GM21515 (cell line): Measurements from ENCODE around the gene NAV2.

ENCODE experiments used
- ATAC-seq: cut with Tn5 transposase; IDR thresholded peaks from one replicate; pipeline ENCODE4 v1.9.1; 2021; ENCODE audit not compliant: unreplicated experiment

NAV2 gene

DNA sequence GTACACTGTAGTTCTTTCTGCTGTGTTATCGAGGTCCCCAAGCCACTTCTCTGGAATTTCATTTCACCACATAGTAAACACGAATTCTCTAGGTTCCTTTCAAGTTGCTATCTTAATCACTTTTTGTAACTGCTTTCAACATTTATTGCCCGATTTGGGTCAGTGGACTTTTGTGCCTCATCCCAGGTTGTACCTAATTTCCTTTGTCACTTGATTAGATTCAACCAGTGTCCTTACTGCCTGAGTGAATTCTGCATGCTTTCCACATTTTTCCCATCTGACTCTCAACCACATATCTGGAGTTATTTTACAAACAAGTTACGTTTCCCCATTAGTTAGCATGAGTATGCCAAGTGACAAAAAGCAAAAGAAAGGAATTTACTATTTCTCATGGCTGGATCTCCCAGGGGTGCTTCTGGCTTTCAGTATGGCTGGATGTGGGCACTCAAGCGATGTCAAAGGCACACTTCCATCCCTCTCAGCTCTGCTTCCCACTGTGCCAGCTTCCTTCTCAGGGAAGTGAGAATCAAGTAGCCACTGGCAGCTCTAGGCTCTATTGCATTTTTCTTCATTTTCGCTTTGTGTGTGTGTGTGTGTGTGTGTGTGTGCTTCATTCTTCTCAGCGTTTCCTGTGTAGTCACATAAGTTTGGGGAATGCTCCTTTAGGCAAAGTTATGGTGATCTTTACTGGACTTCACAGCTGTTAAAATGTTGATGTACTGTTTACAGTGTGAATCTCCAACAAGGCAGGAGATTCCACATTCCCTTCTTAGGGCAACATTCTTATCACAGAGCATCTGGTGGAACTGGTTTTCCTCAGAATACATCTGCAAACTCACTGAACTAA is 318.7 kb downstream of the NAV2 start:
- no peak for ATAC-seq

DNA sequence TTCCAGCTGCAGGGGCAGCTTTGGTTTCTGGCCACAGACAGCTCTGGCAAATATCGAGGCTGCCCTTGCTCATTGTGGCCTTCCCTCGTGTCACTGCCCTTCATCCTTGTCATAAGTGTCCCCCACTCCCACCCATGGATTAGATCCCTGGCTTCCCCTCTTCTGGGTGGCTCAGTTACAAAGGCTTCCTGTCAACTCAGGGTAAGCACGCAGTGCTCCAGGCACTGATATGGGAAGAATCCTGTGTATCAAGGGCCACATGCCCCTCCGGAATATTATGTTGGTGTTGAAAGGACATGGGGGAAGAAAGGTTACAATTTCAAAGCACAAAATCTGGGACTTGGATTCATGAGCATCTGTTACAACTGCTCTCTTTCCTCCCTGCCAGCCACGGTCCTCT is 319.5 kb downstream of the NAV2 start:
- no peak for ATAC-seq

DNA sequence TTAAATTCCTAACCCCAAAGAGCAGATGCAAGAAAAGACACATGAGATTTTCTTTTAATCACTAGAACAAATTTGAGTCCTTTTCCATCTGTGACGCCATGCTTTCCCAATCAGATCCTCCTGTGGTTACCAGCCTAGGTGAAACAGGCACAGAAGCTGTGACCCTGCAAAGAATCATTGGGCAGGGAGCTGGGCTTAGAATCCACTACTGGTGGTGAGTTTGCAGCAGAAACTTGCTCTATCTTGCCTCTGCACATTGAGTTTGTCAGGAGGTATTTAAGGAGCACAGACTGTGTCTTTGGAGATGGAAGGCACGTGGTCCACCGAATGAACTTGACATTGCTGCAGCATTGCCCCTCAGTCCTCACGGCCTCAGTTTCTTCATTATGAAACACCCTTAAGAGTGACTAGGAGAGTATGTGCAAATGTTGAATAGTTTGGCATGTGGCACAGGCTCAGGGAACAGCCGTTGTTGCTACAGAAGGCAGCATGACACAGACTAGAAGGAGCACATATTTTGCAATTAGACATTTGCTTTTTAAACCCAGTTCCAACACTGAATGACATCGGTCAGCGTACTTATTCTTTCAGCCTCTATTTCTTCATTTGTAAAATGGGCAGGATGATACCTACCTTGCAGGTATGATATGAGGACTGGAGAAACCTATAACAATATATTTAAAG is 320.1 kb downstream of the NAV2 start:
- ATAC-seq, result no peak

DNA sequence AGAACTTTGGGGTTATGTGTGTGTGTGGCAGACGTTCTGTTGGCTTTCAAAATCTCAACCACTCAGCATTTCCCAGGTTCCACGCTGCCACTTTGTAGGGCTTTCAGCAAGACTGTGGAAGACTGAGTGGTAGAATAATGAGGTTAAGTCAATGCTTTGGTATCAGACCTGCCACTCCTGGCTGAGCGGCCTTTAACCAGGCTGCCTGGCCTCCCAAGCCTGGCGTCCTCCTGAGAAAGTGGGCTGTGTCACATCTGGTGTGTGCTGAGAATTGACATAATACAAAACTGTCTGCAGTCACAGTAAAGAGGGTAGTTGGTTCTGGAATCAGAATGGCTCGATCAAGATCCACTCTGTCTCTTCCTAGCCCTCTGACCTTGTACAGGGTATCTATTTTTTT is 321.2 kb downstream of the NAV2 start:
- ATAC-seq, result no peak

DNA sequence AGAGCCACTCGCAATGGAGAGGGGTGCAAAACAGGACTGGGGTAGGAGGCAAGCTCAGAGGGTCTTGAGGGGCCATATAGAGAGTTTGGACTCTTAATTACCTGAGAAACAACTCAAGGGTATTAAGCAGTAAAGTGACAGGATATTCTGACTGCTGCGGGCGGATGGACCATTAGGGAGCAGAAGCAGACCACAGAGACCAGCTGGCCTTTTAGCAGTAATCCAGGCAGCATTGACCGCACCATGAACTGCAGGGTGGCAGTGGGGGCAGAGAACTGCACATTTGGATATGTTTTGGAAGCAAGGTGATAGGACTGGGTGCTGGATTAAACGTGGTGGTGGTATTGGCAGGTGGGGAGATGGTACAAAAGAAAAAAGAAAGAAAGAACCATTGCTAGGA is 322.3 kb downstream of the NAV2 start:
- no peak for ATAC-seq

DNA sequence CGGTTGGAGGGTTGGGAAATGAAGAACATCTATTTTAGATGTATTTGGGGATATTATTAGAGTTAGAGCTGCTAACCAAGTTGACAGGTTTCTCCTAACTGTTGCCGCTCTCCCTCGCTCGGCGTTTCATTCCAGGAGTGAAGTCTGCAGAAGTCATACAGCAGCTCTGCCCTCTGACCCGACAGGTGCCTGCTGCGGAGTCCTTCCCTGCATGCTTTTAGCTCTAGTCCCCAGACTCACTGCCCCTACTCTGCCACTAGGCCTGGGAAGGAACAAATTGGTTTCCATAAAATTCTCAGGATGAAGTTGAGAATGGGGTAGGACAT is 322.7 kb downstream of the NAV2 start:
- no peak for ATAC-seq

DNA sequence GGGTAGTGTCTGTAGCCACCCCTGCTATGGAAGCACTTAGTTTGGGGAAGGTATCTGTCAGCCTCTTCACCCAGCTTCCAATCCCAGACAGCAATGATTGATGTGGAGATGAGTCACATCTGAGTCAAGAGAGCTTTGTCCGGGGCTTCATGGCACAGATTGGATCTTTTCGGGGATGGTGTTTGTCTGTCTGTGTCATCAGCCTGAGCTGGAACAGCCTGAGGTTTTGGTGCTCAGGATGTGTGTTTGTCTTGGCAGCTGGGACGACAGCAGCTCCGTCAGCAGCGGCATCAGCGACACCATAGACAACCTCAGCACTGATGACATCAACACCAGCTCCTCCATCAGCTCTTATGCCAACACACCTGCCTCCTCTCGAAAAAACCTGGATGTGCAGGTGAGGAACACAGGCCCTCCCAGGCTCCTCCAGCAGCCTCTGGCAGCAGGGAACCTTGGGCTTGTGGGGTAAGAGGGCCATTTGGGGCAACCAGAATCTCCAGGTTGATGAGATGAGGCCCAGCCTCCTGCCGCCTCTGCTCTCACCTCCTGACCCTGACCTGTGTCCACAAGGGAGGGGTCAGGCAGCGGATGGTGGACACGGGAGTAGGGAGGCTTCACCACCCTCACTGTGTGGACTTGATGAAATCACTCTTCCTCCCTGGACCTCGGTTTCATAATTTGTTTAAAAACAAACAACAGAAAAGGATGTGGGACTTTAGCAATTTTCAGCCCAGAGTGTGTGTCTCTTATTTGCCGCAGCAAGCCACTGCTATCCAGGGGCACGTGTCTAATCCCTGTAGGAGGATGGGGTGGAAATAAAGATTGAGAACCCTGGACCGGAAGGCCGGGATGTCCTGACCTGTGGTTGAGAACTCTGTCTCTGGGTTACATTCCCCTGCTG is 323.3 kb downstream of the NAV2 start:
- no peak for ATAC-seq

DNA sequence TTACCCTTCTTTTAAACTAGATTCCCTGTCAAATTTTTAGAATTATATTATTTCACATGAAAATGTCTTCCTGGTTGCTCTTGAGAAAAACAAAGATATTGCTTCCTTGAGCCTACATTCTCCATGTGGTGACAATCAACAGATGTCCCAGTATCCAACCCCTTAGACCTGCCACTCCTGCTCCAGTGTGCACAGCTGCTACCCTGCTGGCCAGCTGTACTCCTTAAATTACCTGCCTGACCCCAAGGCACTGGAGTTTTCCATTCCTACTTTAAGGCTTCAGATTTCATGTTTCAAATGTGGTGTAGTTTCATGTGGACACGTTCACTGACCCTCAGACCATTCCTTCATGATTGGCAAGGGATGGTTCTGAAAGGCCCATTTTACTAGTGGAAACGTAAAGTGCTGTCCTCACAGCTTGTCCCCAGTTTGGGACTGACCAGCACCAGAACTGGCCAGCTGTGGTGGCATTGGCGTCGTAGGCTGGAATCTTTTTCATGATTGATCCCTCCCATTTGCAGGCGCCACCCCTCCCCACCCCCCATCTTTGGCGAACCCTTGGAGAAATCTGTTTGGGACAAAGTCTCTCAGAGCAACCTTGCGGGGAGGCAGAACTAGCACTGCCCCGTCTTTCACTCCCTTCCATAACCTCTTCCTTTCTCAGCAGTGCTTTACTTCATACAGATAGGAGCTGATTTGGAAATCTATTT is 324.1 kb downstream of the NAV2 start:
- ATAC-seq, result no peak

DNA sequence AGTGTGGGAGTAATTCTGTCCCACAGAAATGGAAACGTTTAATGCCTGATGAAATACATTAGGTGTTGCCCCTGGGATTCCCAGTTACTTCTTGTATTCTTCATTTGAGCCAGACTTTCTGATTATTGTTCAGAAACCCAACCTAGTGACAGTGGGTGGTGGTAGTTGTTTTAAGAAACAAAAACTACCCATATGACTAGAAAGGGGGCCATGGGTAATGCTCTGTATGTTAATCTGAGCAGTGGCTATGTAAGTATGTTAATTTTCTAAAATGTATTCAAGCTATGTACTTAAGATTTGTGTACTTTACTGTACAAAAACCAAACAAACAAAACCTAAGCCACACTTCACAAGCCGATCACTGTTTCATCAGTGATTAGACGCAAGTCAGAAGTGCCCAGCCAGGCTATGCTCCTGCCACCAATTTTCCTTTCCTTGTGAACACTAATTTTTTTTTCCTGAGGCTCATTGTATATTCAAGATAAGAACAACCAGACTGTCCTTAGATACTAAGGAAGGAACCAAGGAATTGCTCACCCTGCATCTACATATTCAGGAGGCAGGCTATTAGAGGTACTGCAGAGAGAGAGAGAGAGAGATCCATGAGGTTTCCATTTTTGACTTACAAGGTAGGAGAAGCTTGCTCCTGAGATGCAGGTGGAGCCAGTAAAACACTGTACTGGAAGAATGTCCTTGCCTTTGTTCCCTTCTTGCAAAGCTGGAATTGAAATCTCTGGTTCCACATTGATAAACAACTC is 324.9 kb downstream of the NAV2 start:
- ATAC-seq, result no peak

DNA sequence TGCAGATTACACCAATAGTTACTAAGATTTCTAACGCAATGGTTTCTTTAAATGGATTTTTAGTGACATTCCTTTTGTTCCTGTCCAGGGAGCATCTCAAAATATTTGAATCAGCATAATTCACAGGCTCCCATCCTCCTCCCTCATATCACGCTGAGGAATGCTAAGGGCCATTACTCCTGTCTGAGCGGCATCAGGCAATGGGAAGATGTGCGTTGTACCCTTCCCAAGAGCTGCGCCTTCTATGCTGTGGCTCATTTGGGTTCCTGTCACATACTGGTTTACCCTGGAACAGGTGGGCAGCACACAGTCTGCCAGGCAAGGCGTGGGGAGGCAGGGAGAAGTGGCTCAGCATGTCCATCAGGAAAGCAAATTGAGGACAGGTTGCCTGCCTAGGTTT is 325.8 kb downstream of the NAV2 start:
- ATAC-seq, result no peak

DNA sequence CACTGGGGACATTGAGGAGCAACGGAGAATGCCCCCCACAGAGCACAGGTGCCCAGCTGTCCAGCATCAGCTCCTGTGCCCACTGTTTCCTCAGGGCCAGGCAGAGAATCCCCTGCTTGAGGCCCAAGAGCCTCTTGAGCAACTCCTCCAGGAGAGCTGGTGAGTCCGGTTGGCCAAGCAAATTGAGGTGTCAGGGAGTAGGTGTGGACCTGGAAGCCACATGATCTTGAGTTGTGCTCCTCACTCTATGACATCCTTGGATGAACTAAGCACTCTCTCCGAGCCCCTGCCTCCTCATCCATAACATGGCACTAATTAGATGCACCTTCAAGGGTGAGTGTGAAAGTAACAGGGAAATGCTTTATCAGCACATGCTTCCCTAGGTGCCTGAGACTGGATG is 326.3 kb downstream of the NAV2 start:
- ATAC-seq, result no peak

DNA sequence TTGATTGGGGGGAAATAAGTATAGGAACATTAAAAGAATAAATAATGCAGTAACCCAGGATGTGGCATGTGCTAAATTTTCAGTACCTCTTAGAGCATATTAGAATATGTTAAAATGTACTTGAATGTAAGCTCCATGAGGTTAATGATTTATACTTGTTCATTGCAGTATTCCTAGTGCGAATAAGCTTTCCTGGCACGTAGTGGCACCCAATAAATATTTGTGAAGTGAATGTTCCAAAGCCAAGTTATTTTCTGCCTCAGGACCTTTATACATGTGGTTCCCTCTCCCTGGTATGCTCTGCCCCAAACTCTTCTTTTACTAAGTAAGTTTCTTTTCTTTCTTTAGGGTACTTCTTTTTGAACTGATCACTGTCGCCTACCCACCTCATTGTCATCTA is 328.9 kb downstream of the NAV2 start:
- no peak for ATAC-seq

DNA sequence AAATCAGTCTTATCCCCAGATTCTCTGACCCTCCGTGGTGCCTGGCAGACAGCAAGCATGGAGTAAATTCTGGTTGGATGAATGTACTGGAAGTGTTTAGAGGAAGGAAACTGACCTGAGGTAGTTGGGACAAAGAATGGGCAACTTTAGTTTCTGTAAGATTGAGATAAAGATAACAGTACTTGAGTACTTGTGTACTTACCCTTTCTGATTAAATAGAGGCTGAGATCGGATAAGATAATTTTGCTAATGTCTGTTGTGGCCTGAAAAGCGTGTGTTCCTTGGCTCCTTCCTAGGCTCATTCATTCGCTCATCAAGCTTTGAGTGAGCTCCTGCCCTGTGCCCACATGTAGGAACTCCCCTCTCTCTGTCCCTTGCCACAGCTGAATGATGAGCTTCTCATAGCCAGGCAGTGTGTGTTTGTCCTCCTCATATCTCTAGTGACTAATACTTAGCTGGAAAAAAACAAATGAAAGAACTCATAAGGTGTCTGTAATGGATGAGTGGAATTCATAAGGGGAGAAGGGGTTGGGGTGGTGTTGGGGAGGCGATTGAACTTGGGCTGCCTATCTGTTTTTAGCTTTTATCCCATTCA is 329.5 kb downstream of the NAV2 start:
- no peak for ATAC-seq

DNA sequence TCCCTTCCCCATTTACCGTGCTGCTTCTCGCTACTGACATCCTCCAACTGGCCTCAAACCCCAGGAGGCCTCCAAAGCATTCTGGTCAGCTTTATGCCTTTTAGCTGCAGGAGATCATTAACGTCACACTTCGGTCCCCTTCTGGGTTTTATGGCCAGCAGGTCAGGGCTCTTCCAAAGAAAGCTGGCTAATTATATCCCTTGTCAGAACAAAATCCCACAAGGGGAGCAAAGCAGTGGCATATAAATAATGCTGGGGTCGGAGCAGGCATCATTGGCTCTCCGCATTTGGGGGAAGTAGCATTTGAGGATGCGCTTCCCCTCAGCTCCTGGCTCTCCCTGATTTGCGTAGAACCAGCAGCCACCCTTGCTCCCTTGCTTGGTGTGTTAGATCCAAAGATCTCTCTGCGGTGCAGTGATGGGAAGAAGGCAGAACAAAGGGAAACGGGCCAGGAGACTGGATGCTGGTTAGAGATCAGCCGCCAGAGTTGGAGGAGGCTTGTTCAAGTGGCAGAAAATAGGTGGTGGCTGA is 330.2 kb downstream of the NAV2 start:
- ATAC-seq, result no peak

DNA sequence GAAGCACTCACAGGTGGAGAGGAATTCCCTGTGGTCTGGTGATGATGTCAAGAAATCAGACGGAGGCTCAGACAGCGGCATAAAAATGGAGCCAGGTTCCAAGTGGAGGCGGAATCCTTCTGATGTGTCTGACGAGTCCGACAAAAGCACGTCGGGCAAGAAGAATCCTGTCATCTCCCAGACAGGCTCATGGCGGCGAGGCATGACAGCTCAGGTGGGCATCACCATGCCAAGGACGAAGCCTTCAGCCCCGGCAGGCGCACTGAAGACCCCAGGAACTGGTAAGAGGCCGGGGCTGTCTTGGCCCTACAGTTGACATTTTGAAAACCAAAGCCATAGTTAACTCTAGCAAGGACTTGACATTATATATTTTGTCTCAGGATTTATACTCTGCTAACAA is 331.4 kb downstream of the NAV2 start:
- no peak for ATAC-seq

DNA sequence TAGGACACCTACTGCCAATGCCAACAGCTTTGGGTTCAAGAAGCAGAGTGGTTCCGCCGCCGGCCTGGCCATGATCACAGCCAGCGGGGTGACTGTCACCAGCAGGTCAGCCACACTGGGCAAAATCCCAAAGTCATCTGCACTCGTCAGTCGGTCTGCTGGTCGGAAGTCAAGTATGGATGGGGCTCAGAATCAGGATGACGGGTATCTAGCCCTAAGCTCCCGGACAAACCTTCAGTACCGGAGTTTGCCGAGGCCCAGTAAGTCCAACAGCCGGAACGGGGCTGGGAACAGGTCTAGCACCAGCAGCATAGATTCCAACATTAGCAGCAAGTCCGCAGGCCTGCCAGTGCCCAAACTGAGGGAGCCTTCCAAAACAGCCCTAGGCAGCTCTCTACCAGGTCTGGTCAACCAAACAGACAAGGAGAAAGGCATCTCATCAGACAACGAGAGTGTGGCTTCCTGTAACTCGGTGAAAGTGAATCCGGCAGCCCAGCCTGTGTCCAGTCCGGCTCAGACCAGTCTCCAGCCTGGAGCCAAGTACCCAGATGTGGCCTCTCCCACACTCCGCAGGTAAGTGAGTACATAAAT is 332.6 kb downstream of the NAV2 start:
- no peak for ATAC-seq

DNA sequence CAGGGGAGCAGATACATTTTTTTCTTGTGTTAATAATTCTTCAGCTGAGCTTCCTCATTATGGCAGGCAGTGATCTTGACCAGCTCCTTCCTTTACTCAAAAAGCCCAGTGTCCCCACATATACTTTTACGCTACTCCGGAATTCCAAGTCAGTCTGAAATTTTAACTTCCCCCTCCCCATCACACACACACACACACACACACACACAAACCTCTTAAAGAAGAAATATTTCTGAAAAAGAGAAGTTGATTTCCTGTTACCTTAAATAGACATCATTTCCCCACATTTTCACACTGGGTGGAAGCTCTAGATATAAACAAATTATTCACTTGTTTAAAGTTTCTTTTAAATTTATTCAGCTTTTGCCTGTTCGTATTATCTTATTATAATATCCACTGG is 333.8 kb downstream of the NAV2 start:
- no peak for ATAC-seq

DNA sequence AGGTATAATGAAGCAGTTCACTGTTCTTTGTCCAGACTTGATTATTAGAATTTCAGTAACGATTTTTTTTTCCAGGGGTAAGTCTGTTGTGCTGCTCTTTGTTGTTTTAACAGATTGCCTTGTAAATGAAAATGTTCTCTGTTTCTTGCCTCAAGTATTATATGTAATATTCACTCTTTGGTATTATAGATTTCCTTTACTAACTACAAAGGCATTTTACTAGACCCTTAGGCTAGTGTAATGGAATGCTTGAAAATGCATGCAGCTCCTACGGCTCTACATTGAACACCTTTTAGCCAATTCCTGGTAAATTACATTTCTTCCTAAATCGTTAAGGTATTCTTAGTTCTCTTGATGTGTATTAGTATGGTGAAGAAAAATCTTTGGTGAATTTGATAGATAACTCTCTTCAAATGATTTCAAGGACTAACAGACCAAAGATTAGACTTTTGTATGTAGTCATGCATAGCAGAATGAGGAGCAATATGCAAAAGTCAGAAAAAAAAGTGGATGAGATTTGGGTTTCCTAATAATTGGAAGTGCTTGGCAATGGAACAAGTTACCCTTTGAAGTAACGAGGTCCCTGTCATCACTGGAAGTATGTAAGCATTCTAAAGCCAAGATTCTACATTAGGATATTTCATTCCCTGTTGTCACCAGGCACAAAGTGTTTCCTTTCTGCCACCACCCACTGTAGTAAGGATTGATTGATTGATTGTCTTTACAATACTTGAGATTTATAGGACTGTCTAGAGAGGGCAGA is 334.6 kb downstream of the NAV2 start:
- ATAC-seq, result no peak

DNA sequence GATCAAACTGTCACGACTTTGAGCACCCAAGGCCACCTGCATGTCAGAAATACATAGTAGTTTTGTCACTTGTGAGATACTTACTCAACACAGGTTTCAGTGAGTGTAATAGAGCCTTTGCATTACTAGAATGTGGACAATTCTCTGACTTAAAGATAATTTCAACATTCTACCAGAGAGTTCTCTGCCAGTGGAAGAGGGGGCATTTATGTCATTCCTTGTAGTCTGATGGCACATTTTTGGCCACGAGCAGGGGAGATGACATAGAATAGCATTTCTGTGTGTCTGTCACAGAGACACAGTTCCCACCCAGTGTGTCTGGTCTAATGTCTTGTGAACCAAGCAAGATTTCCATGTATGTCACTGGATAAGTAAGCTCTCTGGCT is 335.1 kb downstream of the NAV2 start:
- no peak for ATAC-seq
